ENCODE results near the gene TUFT1. TPM values are rescaled to one million over a fixed set of nuclear protein-coding genes. Genes with fewer than 3 reads are reported as not detected.

TUFT1 gene
- total and polyA plus RNA-seq, 2 of the 13 experiments (the other 11 are each of a cell fraction or from before 2014, with no cell fraction given): 6.4 to 7.3 TPM

GRCh38 chr1:151513626-151514121 lies 26.4 kb upstream of the TUFT1 start (continued):
- TF ChIP-seq ATF7 (IDR thresholded peaks at IDR 0.05) (no peak), ATF7 (CRISPR knock-in tag; IDR thresholded peaks at IDR 0.05) (no peak), ZSCAN31 (CRISPR knock-in tag; IDR thresholded peaks at IDR 0.05; ENCODE audit: low read depth) (peak; percentile 84), PPARG (CRISPR knock-in tag; conservative IDR thresholded peaks at IDR 0.05) (peak; percentile 36; the same call in 1 of the 2 replicates), PAXIP1 (CRISPR knock-in tag; conservative IDR thresholded peaks at IDR 0.05) (peak; percentile 83), ISL2 (CRISPR knock-in tag; IDR thresholded peaks at IDR 0.05) (peak; percentile 18; the same call in 1 of the 2 replicates), ZFP36L2 (CRISPR knock-in tag; IDR thresholded peaks at IDR 0.05) (no peak), HDAC1 (CRISPR knock-in tag; IDR thresholded peaks at IDR 0.05) (peak; percentile 56; the same call in 1 of the 2 replicates), ZBTB20 (CRISPR knock-in tag; IDR thresholded peaks at IDR 0.05; ENCODE audit: borderline replicate concordance, low read depth) (0 out of 2 replicates have a peak, but pooled peaks have one; percentile 23), SYNCRIP (IDR thresholded peaks at IDR 0.05; ENCODE audit: insufficient read depth, low read depth, low read length) (no peak), ZFP91 (CRISPR knock-in tag; IDR thresholded peaks at IDR 0.05; ENCODE audit: borderline replicate concordance) (peak; percentile 70; the same call in 1 of the 2 replicates), GPBP1L1 (CRISPR knock-in tag; IDR thresholded peaks at IDR 0.05) (no peak), MYC (CRISPR knock-in tag; IDR thresholded peaks at IDR 0.05; ENCODE audit: borderline replicate concordance) (peak; percentile 61; the same call in 1 of the 2 replicates), ETV6 (CRISPR knock-in tag; conservative IDR thresholded peaks at IDR 0.05) (0 out of 2 replicates have a peak, but pooled peaks have one; percentile 28), SOX6 (IDR thresholded peaks at IDR 0.05) (no peak), SOX6 (CRISPR knock-in tag; IDR thresholded peaks at IDR 0.05) (peak; percentile 54; the same call in 1 of the 2 replicates)
